Caco-2 (cell line): ENCODE results near the gene ARHGAP30. TPM values are rescaled to one million over a fixed set of nuclear protein-coding genes. Genes with fewer than 3 reads are reported as not detected.

Experiments used
- BruUV-seq: library from RNA; stranded (reverse); fragments of 400-500 nt; replicated peaks from 2 replicates; lab custom pipeline; 2021; lab: Mats Ljungman, UMichigan
- CTCF ChIA-PET: fragments of 300-600 bp; sonication (Branson Sonifier 250); formaldehyde crosslinking; loops from one replicate; lab custom pipeline; 2022; ENCODE audit warnings: antibody characterized with exemption; lab: Charles Lee
- POLR2A ChIA-PET: fragments of 300-600 bp; sonication (Branson Sonifier 250); formaldehyde crosslinking; loops from one replicate; lab custom pipeline; 2022; ENCODE audit warnings: antibody characterized with exemption; lab: Charles Lee
- DNase-seq, 2 experiments: peaks; one replicate each; pipeline versions ENCODE4 v3.0.0 to v3.0.0-alpha.2; 2020 to 2022
- H3K27me3 ChIP-seq: replicated peaks from 2 replicates; pipeline ENCODE4 v1.6.0; 2011; ENCODE audit warnings: low read length; ENCODE audit not compliant: control insufficient read depth, insufficient read depth
- H3K36me3 ChIP-seq: 2 replicates; pipeline ENCODE4 v1.5.1; 2011; ENCODE audit warnings: low read length; ENCODE audit not compliant: control insufficient read depth, insufficient read depth
- H3K4me1 ChIP-seq: fragments of 250-450 bp; sonication (Bioruptor Pico); 2 replicates; pipeline ENCODE4 v1.5.1; 2020; ENCODE audit warnings: mild to moderate bottlenecking
- H3K4me3 ChIP-seq: 2 replicates; pipeline ENCODE4 v1.5.1; 2011; ENCODE audit warnings: low read depth, mild to moderate bottlenecking, control low read depth, low read length
- H3K9me3 ChIP-seq: fragments of 250-450 bp; sonication (Bioruptor Pico); 2 replicates; pipeline ENCODE4 v1.5.1; 2020; ENCODE audit warnings: mild to moderate bottlenecking, moderate library complexity
- H3K27ac Mint-ChIP-seq: one replicate; pipeline ENCODE4 v1.8.0; 2022; ENCODE audit warnings: mixed read lengths; ENCODE audit not compliant: unreplicated experiment
- H3K27me3 Mint-ChIP-seq: one replicate; pipeline ENCODE4 v1.8.0; 2022; ENCODE audit warnings: mixed read lengths; ENCODE audit not compliant: insufficient read depth, unreplicated experiment
- H3K36me3 Mint-ChIP-seq: one replicate; pipeline ENCODE4 v1.8.0; 2022; ENCODE audit warnings: mild to moderate bottlenecking, mixed read lengths; ENCODE audit not compliant: insufficient read depth, unreplicated experiment
- H3K4me1 Mint-ChIP-seq: one replicate; pipeline ENCODE4 v1.8.0; 2022; ENCODE audit warnings: low read depth, mixed read lengths; ENCODE audit not compliant: unreplicated experiment
- H3K4me3 Mint-ChIP-seq: one replicate; pipeline ENCODE4 v1.8.0; 2022; ENCODE audit warnings: mild to moderate bottlenecking, moderate library complexity, mixed read lengths; ENCODE audit not compliant: unreplicated experiment
- H3K9me3 Mint-ChIP-seq: one replicate; pipeline ENCODE4 v1.8.0; 2022; ENCODE audit warnings: mixed read lengths; ENCODE audit not compliant: unreplicated experiment
- intact Hi-C: fragments of 100-400 bp; cut with micrococcal nuclease; formaldehyde crosslinking; loops from one replicate; pipeline ENCODE4 v1.10.0; 2022; ENCODE audit not compliant: unreplicated experiment
- total RNA-seq: library from RNA; stranded (reverse); gene quantifications from 2 replicates; pipeline ENCODE4 v1.2.3, GENCODE V29; 2022
- TF ChIP-seq, protein P1 (sequence below), 2 experiments: fragments of 200-600 bp in 1 of 2; IDR thresholded peaks; 1 replicate in 1 of 2; 2 replicates in 1 of 2; pipeline versions ENCODE4 v1.5.1 to v1.8.0; 2011 to 2022; ENCODE audit warnings: antibody characterized with exemption in 1 of 2, control low read depth in 1 of 2, inconsistent platforms in 1 of 2, low read depth in 1 of 2, low read length in 1 of 2, mild to moderate bottlenecking in 1 of 2, moderate library complexity in 1 of 2; ENCODE audit not compliant: insufficient read depth in 1 of 2, severe bottlenecking in 1 of 2, unreplicated experiment in 1 of 2

Gene ARHGAP30
- total RNA-seq, 1 experiment from 2014 or later = not detected

DNA sequence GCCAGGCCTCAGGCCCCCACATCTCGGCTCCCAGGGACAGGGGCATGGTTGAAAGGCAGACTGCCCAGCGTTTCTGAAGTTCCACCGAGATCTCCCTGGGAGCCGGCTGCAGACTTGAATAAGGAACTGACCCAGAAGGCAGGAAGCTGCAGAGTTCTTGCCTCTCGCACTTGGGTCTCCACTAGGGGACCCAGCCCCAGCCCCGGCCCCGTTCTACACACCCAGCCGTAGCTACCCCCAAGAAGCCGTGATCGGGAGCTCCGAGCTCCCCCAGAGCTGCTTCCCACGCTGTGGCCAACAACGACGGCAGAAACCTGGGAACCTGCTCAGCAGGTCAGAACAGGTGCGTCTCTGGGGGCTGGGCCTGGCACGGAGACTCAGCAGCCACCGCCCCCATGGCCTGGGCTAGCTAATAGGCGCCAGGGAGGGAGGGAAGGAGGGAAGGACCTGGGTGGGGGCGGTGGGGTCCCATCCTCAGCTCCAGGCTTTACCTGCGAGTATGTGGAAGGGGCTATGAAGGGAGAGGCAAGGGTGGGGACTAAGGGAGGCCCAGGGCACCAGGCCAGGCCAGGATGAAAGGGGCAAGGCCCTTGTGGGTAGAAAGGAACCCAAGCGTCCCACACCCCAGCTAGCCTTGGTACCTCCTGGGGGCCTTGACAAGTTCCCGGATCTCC is 19.7 kb upstream of the ARHGAP30 start, which contains the start of gene NECTIN4:
Gene NECTIN4, minus strand, starts transcription at position 308 of the 674 bp plus-strand sequence. Its CDS starts 262 bp downstream, at position 46.
- Mint-ChIP-seq H3K9me3 (no peaks in the 10 kb centered on the region), H3K36me3 (no peaks in the 10 kb centered on the region), H3K27ac (peak within 1 kb of the TSS; percentile 36), H3K4me1 (peaks cover 10% of the 10 kb centered on the region), H3K27me3 (no peaks in the 10 kb centered on the region), H3K4me3 (peak within 1 kb of the TSS; percentile 42)
- BruUV-seq = no TSS peak
- Histone ChIP-seq H3K9me3 (no peaks in the 10 kb centered on the region), H3K4me3 (no peak within 1 kb of the TSS), H3K36me3 (no peaks in the 10 kb centered on the region), H3K4me1 (peaks cover 15% of the 10 kb centered on the region), H3K27me3 (no peaks in the 10 kb centered on the region)
- DNase-seq = peak in 1 of 2 experiments; percentile 32
- TF ChIP-seq, protein P1, sequence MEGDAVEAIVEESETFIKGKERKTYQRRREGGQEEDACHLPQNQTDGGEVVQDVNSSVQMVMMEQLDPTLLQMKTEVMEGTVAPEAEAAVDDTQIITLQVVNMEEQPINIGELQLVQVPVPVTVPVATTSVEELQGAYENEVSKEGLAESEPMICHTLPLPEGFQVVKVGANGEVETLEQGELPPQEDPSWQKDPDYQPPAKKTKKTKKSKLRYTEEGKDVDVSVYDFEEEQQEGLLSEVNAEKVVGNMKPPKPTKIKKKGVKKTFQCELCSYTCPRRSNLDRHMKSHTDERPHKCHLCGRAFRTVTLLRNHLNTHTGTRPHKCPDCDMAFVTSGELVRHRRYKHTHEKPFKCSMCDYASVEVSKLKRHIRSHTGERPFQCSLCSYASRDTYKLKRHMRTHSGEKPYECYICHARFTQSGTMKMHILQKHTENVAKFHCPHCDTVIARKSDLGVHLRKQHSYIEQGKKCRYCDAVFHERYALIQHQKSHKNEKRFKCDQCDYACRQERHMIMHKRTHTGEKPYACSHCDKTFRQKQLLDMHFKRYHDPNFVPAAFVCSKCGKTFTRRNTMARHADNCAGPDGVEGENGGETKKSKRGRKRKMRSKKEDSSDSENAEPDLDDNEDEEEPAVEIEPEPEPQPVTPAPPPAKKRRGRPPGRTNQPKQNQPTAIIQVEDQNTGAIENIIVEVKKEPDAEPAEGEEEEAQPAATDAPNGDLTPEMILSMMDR (IDR thresholded peaks at IDR 0.05; ENCODE audit: insufficient read depth in 1 of 2, low read depth in 1 of 2, low read length in 1 of 2, severe bottlenecking in 1 of 2, unreplicated experiment in 1 of 2) = no peak
- ChIA-PET CTCF (no interaction called here), POLR2A (no interaction called here)
- intact Hi-C loops = no loop called here

GRCh38 chr1:161088587-161089110 is 19.0 kb upstream of the ARHGAP30 start:
- H3K4me1 Mint-ChIP-seq = peaks cover 17% of the 10 kb centered on the region
- H3K9me3 ChIP-seq = no peaks in the 10 kb centered on the region
- ChIA-PET POLR2A (no interaction called here), CTCF (no interaction called here)
- no TSS peak for BruUV-seq
- intact Hi-C loops = no loop called here
- no peaks in the 10 kb centered on the region for H3K36me3 ChIP-seq
- H3K27ac Mint-ChIP-seq = peak overlapping the region; percentile 36
- TF ChIP-seq, protein P1 (IDR thresholded peaks at IDR 0.05; ENCODE audit: insufficient read depth in 1 of 2, low read depth in 1 of 2, low read length in 1 of 2, severe bottlenecking in 1 of 2, unreplicated experiment in 1 of 2) = no peak
- no peak for DNase-seq
- peaks cover 22% of the 10 kb centered on the region for H3K4me1 ChIP-seq
- no peak overlapping the region for H3K4me3 ChIP-seq
- no peaks in the 10 kb centered on the region for H3K9me3 Mint-ChIP-seq
- H3K27me3 Mint-ChIP-seq = no peaks in the 10 kb centered on the region
- H3K36me3 Mint-ChIP-seq = peaks cover 2% of the 10 kb centered on the region
- peak overlapping the region; percentile 42 for H3K4me3 Mint-ChIP-seq
- H3K27me3 ChIP-seq = no peaks in the 10 kb centered on the region

- Histone ChIP-seq H3K9me3 (no peaks in the 10 kb centered on the region), H3K4me3 (no peak overlapping the region), H3K27me3 (no peaks in the 10 kb centered on the region), H3K36me3 (no peaks in the 10 kb centered on the region), H3K4me1 (peaks cover 36% of the 10 kb centered on the region)
- Mint-ChIP-seq H3K4me1 (peaks cover 28% of the 10 kb centered on the region), H3K4me3 (no peak overlapping the region), H3K27ac (peak overlapping the region; percentile 67), H3K36me3 (peaks cover 7% of the 10 kb centered on the region), H3K27me3 (no peaks in the 10 kb centered on the region), H3K9me3 (no peaks in the 10 kb centered on the region)
- ChIA-PET CTCF (interaction anchor here (3.3 kb wide), 1 partner anchor 11 kb away, joined by 15 read pairs; the partner anchor contains the start of gene KLHDC9), POLR2A (no interaction called here)
- DNase-seq = no peak
- intact Hi-C loops = no loop called here
- no TSS peak for BruUV-seq
- TF ChIP-seq, protein P1 (IDR thresholded peaks at IDR 0.05; ENCODE audit: insufficient read depth in 1 of 2, low read depth in 1 of 2, low read length in 1 of 2, severe bottlenecking in 1 of 2, unreplicated experiment in 1 of 2) = no peak
These were observed 16.8 kb upstream of the ARHGAP30 start for GRCh38 chr1:161086457-161086856.
